ENCODE results near the gene AGBL1.
"Not testable (repeated sequence)": the region's sequence is repeated elsewhere in the genome, so short reads cannot be mapped to it uniquely, and the experiment has no call there.

AGBL1 gene

GRCh38 chr15:86842199-86842598 is 762.5 kb downstream of the AGBL1 start:
- DNase-seq = no peak

GRCh38 chr15:86846036-86846435 is 766.4 kb downstream of the AGBL1 start:
- no peak for DNase-seq

GRCh38 chr15:86849136-86849535 is 769.5 kb downstream of the AGBL1 start:
- no peak for DNase-seq

GRCh38 chr15:86849558-86850285 is 770.1 kb downstream of the AGBL1 start:
- no peak for DNase-seq

- DNase-seq = no peak
Measured at GRCh38 chr15:86850939-86851338, 771.3 kb downstream of the AGBL1 start.

- no peak for DNase-seq
Measured at GRCh38 chr15:86852741-86853140, 773.1 kb downstream of the AGBL1 start.

- no peak for DNase-seq
Measured at GRCh38 chr15:86854176-86854575, 774.5 kb downstream of the AGBL1 start.

- DNase-seq = no peak
Measured at GRCh38 chr15:86855307-86856291, 775.9 kb downstream of the AGBL1 start.

GRCh38 chr15:86857701-86858100 is 778.0 kb downstream of the AGBL1 start:
- DNase-seq = no peak

GRCh38 chr15:86863226-86863915 is 783.7 kb downstream of the AGBL1 start:
- DNase-seq = no peak

GRCh38 chr15:86865920-86866319 is 786.2 kb downstream of the AGBL1 start:
- no peak for DNase-seq

- DNase-seq = no peak
Measured at GRCh38 chr15:86870846-86871245, 791.2 kb downstream of the AGBL1 start.

- DNase-seq = no peak
Measured at GRCh38 chr15:86871964-86872363, 792.3 kb downstream of the AGBL1 start.

GRCh38 chr15:86872782-86873181 is 793.1 kb downstream of the AGBL1 start:
- DNase-seq = no peak

GRCh38 chr15:86875067-86875466 is 795.4 kb downstream of the AGBL1 start:
- DNase-seq = no peak

- no peak for DNase-seq
Measured at GRCh38 chr15:86876387-86876944, 796.8 kb downstream of the AGBL1 start.

- DNase-seq = no peak
Measured at GRCh38 chr15:86877171-86877631, 797.5 kb downstream of the AGBL1 start.

GRCh38 chr15:86878844-86879243 is 799.2 kb downstream of the AGBL1 start:
- not testable (repeated sequence) for DNase-seq

- no peak for DNase-seq
Measured at GRCh38 chr15:86879250-86880229, 799.9 kb downstream of the AGBL1 start.

GRCh38 chr15:86885616-86886015 is 805.9 kb downstream of the AGBL1 start:
- DNase-seq = no peak

GRCh38 chr15:86892774-86893449 is 813.2 kb downstream of the AGBL1 start:
- no peak for DNase-seq
